GM18867 (cell line): Measurements from ENCODE around the gene ACD.

Source experiments
- ATAC-seq: cut with Tn5 transposase; IDR thresholded peaks from one replicate; pipeline ENCODE4 v1.9.1; 2021; ENCODE audit warnings: mild to moderate bottlenecking, moderate library complexity; ENCODE audit not compliant: unreplicated experiment

Gene ACD

DNA sequence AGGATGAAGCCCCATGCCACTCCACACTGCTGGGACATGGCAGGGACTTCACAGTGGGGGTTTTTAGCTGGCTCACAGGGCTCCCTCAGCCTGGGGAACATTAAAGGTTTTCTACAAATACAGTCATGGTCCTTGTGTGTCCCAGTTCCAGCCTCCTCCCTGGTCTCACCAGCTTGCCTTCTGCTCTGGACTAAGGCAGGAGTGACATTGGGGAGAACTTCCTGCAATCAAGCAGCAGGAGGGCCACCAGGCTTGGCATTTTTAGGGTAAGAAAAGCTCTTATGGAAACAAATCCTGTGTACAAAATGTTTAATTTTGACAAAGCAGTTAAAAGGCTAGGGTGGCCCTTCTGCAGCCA is 2.6 kb upstream of the ACD start:
- no peak for ATAC-seq

DNA sequence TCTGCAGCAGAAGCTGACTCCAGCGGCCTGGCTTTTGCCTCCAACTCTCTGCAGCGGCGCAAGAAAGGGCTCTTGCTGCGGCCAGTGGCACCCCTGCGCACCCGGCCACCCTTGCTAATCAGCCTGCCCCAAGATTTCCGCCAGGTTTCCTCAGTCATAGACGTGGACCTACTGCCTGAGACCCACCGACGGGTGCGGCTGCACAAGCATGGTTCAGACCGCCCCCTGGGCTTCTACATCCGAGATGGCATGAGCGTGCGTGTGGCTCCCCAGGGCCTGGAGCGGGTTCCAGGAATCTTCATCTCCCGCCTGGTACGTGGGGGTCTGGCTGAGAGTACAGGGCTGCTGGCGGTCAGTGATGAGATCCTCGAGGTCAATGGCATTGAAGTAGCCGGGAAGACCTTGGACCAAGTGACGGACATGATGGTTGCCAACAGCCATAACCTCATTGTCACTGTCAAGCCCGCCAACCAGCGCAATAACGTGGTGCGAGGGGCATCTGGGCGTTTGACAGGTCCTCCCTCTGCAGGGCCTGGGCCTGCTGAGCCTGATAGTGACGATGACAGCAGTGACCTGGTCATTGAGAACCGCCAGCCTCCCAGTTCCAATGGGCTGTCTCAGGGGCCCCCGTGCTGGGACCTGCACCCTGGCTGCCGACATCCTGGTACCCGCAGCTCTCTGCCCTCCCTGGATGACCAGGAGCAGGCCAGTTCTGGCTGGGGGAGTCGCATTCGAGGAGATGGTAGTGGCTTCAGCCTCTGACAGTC is 2.0 kb upstream of the ACD start:
- ATAC-seq = no peak

DNA sequence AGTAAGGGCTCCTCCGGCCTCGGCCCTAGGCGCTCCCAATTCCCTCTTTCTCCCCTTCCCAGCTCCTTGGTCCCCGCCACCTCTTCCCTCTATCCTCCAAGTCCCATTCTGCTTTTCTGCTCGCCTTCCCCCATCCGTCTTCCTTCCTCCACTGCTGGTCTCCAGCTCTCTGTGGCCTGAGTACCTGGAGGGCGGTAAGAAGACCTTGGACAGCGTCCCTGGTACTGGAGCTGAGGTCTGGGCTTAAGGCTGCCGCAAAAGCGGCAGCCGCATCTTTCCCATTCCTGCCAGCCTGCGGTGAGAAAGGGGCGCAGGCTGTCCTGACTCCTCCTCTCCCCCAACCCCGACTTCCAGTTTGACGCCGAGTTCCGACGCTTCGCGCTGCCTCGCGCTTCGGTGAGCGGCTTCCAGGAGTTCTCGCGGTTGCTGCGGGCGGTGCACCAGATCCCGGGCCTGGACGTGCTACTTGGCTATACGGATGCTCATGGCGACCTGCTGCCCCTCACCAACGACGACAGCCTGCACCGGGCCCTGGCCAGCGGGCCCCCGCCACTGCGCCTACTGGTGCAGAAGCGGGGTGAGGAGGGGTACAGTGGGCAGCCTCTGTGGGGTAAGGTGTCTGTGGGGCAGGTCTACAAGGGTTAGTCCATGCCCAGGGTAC is 1.2 kb upstream of the ACD start:
- peak; percentile 0 for ATAC-seq

DNA sequence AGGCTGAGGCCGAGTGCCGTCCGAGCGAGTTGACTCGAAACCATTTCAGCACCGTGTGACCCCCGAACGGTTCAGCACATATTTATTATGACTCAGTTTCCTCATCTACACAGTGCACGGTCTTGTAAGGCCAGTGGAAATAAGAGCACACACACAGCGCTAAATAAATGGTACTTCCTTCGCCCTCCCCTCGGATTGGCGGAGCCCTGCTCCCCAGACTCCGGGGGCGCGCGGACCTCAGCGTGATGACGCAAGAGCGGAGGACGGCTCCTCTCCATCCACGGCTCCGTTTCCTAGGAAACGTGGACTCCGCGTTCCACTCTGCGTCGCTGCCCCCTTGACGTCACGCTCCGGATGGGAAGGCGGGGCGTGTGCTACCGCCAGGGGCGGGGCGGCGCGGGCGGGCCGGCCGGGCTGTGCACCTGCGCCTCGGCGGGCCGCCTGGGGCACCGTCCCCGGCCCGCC is 536 bp upstream of the ACD start, which contains the start of gene PARD6A:
PARD6A (plus strand) TSS at position 397 of the 465 bp plus-strand sequence. CDS start 79 bp downstream, outside the sequence.
- peak; percentile 70 for ATAC-seq

DNA sequence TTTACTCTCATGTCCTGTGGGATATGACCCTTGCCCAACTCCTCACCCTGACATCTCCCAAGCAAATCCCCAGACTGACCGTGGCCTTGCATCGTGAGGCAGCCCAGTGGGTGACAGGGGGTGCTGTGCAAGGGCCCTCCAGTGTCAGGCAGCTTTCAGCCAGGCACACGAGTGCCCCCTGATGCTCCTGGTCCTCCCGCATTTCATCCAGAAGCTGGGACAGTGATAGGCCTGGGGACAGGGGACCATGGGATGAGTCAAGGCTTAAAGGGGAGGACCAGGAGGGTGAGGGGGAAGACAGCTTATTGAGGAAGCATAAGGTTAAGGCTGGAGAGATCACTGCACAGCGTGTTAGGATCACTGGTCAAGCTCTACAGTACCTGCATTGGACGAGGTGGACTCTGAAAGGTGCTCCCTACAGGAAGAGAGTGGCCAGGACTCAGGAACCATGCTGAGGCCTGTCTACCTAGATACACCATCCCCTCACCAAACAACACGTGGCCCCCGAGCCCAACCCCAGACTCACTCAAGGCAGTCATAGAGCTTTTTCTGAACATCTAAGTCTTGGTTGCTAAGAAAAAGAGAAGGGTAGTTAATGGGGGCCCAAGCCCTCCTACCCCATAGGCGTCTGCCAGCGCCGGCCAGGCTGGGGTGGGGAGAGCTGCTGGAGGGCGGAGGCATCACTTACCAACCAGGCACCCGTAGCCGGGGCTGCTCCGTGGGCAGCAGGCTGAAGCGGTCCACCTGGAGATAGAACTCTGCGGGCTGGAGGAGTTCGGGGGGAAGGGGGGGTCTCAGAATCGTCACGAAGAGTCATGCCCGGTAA is 998 bp downstream of the ACD start:
- no peak for ATAC-seq

DNA sequence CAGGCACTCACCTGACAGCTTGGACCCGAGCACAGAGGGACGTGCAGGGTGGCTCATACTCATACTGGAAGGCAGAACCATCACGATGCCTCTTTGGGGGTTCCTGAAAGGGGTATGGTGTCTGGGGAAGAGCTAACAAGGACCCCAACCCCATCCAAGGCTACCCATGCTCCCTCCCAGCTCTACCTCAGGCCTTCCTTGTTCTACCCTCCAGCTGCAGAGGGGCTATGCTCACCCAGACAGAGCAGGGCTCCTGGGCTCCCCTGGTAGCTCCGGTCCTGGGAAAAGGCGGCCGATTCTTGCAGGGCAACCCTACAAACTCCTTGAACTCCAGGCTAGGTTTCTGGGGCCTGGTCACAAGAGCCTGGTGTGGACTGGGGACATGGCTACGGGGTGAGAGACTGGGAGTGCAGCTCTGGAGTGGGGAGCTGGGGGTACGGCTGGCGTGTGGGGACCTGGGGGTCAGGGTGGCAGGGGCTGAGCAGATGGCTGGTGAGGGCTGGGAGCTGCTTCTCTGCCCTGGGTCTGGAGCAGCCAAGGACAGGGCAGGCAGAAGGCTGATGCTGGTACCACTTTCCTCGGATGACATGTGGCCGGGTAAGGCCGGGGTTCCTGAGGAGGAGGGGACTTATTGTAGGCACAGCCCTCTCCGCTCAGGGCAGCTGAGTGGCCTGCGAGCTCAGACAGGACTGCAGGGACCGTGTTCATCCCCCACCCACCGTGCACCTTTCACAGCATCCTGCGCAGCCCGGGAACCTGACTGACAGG is 2.1 kb downstream of the ACD start:
- no peak for ATAC-seq

DNA sequence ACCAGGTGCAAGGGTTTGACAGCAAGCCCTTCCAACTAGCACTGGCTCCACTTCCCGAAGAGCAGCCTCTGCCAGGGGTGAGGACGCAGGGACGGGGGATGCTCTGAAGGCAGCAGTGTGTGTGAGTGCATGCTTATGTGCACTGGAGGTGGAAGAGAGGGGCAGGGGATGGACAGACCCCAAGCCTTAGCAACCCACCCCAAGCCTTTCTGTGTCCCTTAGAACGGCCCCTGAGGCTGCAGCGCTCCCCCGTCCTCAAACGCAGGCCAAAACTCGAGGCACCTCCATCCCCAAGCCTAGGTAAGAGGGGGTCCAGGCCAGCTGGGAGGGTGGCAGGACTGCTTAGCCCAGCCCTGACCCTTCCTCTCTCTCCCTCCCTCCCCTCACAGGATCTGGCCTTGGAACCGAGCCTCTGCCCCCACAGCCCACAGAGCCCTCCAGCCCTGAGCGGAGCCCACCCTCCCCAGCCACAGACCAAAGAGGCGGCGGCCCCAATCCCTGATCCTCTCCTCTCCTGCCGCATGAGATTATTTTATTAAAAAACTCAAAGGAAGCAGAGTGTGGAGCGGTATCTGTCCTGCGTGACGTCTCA is 2.9 kb downstream of the ACD start:
- no peak for ATAC-seq

DNA sequence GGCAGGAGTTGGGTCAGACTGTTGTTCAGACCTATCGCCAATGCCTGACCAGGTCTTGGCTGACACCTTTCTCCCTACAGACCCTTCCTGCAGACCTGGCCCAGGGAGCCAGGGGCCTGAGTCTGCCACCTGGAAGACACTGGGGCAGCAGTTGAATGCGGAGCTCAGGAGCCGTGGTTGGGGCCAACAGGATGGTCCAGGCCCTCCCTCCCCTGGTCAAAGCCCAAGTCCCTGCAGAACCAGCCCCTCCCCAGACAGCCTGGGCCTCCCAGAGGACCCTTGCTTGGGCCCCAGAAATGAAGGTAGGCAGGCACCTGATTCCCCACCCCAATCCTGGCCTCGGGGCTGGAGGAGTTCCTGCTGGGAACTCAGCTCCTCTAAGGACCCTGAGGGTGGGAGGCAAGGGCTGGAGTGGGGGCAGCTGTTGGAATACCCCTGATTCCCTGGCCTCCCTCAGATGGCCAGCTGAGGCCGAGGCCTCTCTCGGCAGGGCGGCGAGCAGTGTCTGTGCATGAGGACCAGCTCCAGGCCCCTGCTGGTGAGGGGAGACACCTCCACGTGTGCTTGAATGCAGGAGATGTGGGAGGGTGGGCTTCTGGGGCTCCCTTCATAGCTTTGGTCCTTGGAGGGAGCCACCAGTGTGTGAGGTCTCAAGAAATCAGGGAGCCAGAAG is 3.6 kb downstream of the ACD start:
- no peak for ATAC-seq

DNA sequence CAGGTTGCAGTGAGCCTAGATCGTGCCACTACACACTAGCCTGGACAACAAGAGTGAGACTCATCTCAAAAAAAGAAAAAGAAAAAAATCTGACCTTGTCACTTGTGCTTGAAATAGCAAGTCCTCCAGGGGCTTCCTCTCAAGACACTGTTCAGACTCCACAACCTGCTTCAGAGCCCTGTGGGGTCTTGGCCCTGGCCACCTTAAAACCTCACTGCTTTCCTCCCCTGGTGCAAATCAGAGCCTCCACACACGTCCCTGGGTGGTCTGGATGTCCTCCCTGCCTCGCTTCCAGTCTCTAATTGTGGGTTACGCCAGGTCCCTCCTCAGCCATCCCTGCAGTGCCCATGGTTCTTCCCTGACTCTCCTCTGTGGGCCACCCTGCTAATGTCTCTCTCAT is 4.7 kb downstream of the ACD start:
- no peak for ATAC-seq

DNA sequence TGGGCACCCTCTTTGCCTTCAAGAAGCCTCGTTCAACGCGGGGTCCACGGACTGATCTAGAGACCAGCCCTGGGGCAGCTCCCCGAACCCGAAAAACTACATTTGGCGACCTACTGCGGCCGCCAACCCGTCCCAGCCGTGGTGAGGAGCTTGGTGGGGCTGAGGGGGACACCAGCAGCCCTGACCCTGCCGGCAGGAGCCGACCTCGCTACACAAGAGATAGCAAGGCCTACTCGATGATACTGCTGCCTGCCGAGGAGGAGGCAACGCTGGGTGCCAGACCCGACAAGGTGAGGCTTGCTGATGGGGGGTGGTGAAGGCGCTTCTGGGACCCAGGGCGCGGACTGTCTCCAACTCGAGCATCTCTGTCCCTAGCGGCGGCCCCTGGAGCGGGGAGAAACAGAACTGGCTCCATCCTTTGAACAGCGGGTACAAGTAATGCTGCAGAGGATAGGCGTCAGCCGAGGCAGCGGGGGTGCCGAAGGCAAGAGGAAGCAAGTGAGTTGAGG is 5.6 kb downstream of the ACD start:
- ATAC-seq = no peak

DNA sequence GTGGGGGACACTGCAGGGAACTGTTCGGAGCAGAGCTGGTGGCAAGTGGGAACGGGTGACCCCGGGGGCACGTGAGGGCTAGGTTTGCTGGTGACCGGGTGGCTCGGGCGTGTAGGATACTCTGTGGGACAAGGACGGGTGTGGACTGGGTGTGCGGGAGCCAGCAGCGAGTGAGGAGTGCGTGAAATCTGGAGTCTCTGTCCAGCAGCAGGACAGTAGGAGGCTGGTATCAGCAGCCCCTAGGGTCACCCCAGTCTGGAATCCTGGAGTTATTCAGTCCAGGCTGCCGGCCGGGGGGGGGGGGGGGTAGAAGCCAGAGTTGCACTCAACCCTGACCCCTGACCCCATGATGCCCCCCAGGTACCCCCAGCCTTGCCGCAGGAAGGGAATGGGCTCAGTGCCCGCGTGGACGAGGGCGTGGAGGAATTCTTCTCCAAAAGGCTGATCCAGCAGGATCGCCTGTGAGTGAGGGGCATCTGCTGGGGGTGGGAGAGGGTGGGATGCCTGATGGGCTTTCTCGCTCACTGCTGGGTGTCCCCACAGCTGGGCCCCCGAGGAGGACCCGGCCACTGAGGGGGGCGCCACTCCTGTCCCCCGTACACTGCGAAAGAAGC is 6.2 kb downstream of the ACD start:
- no peak for ATAC-seq

DNA sequence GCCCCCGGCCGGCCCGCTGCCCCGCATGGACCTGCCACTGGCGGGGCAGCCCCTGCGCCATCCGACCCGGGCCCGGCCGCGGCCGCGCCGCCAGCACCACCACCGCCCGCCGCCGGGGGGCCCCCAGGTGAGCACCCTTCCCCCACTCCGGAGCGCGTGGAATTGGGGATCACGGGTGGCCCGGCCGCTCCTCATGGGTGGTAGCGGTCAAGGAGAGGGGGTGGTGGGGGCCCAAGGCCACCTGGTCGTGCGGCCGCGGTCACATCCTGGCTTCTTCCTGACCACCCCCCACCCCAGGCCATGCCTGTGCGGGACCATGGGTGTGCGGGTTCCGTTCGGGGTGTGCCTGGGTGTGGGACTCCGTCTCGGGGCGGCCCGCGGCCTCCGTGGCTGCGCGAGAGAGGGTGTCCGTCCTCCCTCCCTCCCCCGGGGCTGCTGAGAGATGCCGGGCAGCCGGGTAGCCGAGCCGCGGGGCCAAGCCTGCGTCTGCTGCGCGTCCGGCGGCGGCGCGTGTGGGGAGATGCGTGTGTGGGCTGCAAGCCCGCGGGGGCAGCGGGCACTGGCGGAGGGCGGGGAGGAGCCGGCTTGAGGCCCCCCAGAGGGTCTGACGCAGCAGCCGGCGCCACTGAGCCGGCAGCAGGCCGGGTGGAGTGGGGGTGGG is 6.8 kb downstream of the ACD start:
- no peak for ATAC-seq

DNA sequence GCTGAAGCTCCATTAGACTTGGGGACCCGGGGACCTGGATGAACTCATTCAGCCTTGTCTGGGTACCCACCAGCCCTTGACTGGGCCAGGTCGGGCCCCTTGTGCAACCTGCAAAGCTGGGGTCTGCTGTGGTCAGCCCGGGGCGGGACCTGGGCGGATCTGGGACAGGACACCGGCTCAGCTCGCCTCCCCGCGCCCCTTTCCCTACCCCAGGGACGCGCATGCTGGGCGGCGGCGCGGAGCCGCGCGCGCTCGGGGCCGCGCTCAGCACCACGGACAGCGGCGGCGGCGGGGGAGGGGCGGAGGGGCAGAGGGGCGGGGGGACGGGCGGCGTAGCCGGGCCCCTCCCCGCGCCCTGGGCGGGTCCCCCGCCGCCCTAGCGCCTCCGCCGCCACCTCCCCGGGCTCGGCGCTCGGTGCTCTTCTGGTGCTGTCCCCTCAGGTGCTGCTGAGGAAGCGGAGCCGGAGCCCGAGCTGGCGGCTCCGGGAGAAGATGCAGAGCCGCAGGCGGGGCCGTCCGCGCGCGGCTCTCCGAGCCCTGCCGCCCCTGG is 7.4 kb downstream of the ACD start:
- no peak for ATAC-seq

DNA sequence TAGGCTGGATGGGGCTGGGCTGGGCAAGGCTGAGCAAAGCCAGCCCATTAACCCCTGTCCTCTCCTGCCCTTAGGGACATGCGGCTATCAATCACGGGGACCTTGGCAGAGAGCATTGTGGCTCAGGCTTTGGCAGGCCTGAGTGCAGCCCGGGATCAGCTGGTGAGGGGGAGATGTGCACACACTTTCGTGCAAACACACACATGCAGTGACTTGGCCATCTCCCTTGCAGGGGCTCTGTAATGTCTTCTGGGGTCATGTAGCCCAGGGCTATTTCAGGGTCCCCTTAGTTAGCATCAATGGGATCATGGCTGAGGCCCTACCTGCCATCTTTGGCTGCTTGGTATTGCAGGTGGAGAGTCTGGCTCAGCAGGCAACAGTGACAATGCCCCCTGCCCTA is 8.2 kb downstream of the ACD start:
- ATAC-seq = no peak

DNA sequence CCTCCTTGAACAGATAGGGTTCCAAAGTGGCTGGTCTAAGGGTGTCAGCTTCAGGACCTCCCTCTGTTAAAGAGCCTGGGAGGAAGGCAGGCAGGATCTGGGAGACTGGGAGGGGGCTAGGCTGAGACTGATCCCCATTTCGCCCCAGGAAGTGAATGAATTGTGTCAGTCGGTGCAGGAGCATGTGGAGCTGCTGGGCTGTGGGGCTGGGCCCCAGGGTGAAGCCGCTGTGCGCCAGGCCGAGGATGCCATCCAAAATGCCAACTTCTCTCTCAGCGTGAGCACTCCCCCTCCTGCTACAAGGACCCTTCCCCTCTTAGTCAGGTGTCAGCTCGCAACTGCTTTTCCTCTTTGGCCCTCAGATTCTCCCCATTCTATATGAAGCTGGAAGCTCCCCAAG is 9.0 kb downstream of the ACD start:
- ATAC-seq = no peak

DNA sequence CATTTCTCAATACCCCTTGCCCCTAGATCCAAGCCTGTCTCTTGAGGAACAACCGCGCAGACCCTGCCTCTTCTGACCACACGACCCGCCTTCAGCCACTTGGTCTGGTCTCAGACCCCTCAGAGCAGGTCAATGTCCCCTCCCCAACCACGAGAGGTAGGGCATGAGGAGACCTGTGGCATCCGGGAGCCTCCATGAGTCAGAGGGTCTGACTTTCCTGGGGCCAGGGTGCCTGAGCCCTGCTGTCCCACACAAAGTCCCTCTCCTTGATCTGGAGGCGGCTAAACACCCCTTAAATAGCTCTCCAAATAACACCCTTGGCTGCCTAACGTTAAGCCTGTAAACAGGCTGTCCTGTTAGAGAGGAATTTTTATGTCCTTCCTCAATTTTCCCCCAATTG is 10.0 kb downstream of the ACD start:
- no peak for ATAC-seq

DNA sequence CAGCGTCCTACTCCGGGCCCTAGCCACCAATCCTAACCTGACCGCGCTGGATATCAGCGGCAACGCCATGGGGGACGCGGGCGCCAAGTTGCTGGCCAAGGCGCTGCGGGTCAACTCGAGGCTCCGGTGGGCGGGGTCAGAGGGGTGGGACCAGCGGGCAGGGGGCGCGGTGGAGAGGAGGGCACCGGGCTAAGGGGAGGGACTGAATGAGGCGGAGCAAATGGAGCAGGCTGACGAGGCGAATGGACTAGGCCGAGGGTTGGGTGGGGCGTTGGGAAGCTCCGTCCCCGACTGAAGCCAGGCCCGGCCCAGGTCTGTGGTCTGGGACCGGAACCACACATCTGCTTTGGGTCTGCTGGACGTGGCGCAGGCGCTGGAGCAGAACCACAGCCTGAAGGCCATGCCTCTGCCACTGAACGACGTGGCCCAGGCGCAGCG is 10.5 kb downstream of the ACD start:
- no peak for ATAC-seq

DNA sequence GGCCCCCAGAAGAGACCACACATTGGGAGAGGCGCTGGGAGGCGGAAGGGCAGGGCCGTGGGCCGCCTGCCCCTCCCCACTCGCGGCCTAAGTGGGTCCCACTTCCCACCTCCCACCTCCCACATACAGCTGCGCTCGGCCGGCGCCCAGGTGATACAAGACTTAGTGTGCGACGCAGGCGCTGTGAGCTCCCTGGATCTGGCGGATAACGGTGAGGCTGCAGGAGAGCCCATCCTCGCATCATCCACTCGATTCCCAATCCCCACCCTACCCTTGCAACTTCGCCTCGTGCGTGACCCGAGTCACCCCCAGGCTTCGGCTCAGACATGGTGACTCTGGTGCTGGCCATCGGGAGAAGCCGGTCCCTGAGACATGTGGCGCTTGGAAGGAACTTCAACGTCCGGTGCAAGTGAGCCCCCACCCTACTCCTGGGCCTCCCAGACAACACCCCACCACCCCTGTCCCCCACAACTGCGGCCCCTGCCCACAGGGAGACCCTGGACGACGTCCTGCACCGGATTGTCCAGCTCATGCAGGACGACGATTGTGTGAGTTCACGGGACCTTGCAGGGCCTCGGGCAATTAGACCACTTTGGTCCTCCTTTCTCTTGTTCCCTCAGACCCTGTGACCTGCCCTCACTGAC is 11.2 kb downstream of the ACD start:
- no peak for ATAC-seq
